GM23338 (cell line): ENCODE data around the gene IGF2BP1. TPM values are rescaled to one million over a fixed set of nuclear protein-coding genes. Genes with fewer than 3 reads are reported as not detected.

Experiments used
- ATAC-seq: fragments of 200-7000 bp; cut with Tn5 transposase; 3 replicates; pipeline ENCODE4 v1.9.1; 2020
- DNase-seq: peaks from one replicate; pipeline ENCODE4 v3.0.0-alpha.2; 2015; ENCODE audit warnings: low spot score
- H2AFZ ChIP-seq: fragments of 200-600 bp; sonication (generic); 2 replicates; pipeline ENCODE4 v1.8.0; 2016; ENCODE audit warnings: antibody characterized with exemption, mild to moderate bottlenecking, moderate library complexity
- H3F3A ChIP-seq: fragments of 200-600 bp; sonication (generic); replicated peaks from 2 replicates; pipeline ENCODE4 v1.8.0; 2017; ENCODE audit warnings: antibody characterized with exemption, mixed run types, low read depth
- H3K27ac ChIP-seq: fragments of 200-600 bp; sonication (generic); 2 replicates; pipeline ENCODE4 v1.6.1; 2016; ENCODE audit warnings: low read depth
- H3K27me3 ChIP-seq: fragments of 200-600 bp; sonication (generic); 2 replicates; pipeline ENCODE4 v1.8.0; 2016; ENCODE audit warnings: mild to moderate bottlenecking, mixed run types, moderate library complexity; ENCODE audit not compliant: insufficient read depth
- H3K36me3 ChIP-seq: fragments of 200-600 bp; sonication (generic); 2 replicates; pipeline ENCODE4 v1.8.0; 2016; ENCODE audit warnings: mild to moderate bottlenecking; ENCODE audit not compliant: insufficient read depth
- H3K4me1 ChIP-seq: fragments of 200-600 bp; sonication (generic); 2 replicates; pipeline ENCODE4 v1.8.0; 2016; ENCODE audit warnings: mild to moderate bottlenecking, moderate library complexity; ENCODE audit not compliant: insufficient read depth
- H3K4me2 ChIP-seq: fragments of 200-600 bp; sonication (generic); 2 replicates; pipeline ENCODE4 v1.7.1; 2017; ENCODE audit warnings: mixed run types
- H3K4me3 ChIP-seq: fragments of 200-600 bp; sonication (generic); 2 replicates; pipeline ENCODE4 v1.6.1; 2016; ENCODE audit warnings: mixed run types
- H3K79me2 ChIP-seq: fragments of 200-600 bp; sonication (generic); replicated peaks from 2 replicates; pipeline ENCODE4 v1.8.0; 2017; ENCODE audit warnings: mild to moderate bottlenecking; ENCODE audit not compliant: insufficient read depth
- H3K9me2 ChIP-seq: fragments of 200-600 bp; sonication (generic); 2 replicates; pipeline ENCODE4 v1.8.0; 2017; ENCODE audit not compliant: insufficient read depth
- H4K20me1 ChIP-seq: fragments of 200-600 bp; sonication (generic); replicated peaks from 2 replicates; pipeline ENCODE4 v1.8.0; 2017; ENCODE audit warnings: mild to moderate bottlenecking; ENCODE audit not compliant: insufficient read depth
- H3K27ac Mint-ChIP-seq: 2 replicates; pipeline ENCODE4 v1.8.0; 2020; ENCODE audit warnings: inconsistent platforms, mild to moderate bottlenecking, moderate library complexity, mixed read lengths
- H3K27me3 Mint-ChIP-seq: 3 replicates; pipeline ENCODE4 v1.8.0; 2022; ENCODE audit warnings: low read depth, mild to moderate bottlenecking, moderate library complexity, mixed read lengths, inconsistent platforms; ENCODE audit not compliant: insufficient read depth, poor library complexity
- H3K36me3 Mint-ChIP-seq: 3 replicates; pipeline ENCODE4 v1.8.0; 2021; ENCODE audit warnings: low read depth, mild to moderate bottlenecking, inconsistent platforms, moderate library complexity, mixed read lengths
- H3K4me1 Mint-ChIP-seq: 3 replicates; pipeline ENCODE4 v1.8.0; 2020; ENCODE audit warnings: mild to moderate bottlenecking, inconsistent platforms, mixed read lengths
- H3K4me3 Mint-ChIP-seq: 3 replicates; pipeline ENCODE4 v1.8.0; 2021; ENCODE audit warnings: moderate library complexity, mild to moderate bottlenecking, inconsistent platforms, mixed read lengths
- H3K9me3 Mint-ChIP-seq: 3 replicates; pipeline ENCODE4 v1.8.0; 2020; ENCODE audit warnings: moderate library complexity, mild to moderate bottlenecking, inconsistent platforms, mixed read lengths
- EZH2 ChIP-seq: fragments of 200-600 bp; sonication (generic); IDR thresholded peaks from one replicate; pipeline ENCODE4 v1.8.0; 2017; ENCODE audit warnings: antibody characterized with exemption, mild to moderate bottlenecking, low read depth; ENCODE audit not compliant: unreplicated experiment
- NANOG ChIP-seq: IDR thresholded peaks from 2 replicates; pipeline ENCODE4 v1.6.1; 2016; ENCODE audit warnings: antibody characterized with exemption, borderline replicate concordance
- STAT1 ChIP-seq: IDR thresholded peaks from one replicate; pipeline ENCODE4 v1.6.1; 2016; ENCODE audit warnings: antibody characterized with exemption; ENCODE audit not compliant: unreplicated experiment
- polyA plus RNA-seq: library from polyadenylated mRNA; unstranded; fragments of >200 nt; fragmentation: Nextera tagmentation; extraction: Ambion mirVana; gene quantifications from 2 replicates; pipeline ENCODE4 v1.2.1, GENCODE V29; 2016
- total RNA-seq: library from RNA; depleted of rRNA; stranded (reverse); fragments of >200 nt; shearing (Covaris generic); gene quantifications from 2 replicates; pipeline ENCODE4 v1.2.3, GENCODE V29; 2014
- TF ChIP-seq, protein P1 (sequence below): fragments of 250-450 bp; sonication (Bioruptor Pico); IDR thresholded peaks from 2 replicates; pipeline ENCODE4 v1.5.0; 2020; ENCODE audit warnings: mild to moderate bottlenecking, moderate library complexity

The IGF2BP1 gene
- total and polyA plus RNA-seq, 2 experiments from 2014 or later: 68.6 to 249 TPM

DNA sequence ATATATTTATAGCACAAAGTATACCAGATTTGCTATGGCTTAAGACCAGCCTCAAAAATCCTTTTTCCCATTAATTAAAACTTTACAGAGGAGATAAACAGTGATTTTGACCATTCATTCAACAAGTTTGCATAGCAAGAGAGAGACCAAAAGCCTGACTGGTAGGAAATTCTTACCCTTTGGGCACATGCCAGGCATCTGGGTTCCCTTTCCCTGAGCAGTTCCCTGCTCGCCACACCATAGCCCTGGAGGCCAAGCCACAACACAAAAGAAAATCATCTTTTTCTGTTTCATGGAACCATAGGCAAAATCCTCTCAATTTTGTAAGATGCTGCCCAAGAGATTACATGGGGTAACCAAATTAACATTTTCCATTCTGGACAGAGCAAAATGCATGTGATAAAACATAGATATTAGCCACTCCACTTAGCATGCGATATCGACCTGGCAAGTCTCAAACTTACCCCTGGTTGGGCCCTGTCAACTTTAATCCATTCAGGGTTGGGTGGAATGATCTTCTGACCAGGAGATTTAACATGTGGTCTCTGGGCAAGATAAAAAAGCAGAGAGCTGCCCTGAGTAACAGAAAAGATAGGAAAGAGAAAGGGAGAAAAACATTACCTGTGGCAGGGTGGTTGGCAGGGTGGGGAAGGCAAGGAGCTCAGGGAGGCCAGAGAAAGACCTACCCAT lies 77.8 kb downstream of the IGF2BP1 start (continued):
- TF ChIP-seq, protein P1, sequence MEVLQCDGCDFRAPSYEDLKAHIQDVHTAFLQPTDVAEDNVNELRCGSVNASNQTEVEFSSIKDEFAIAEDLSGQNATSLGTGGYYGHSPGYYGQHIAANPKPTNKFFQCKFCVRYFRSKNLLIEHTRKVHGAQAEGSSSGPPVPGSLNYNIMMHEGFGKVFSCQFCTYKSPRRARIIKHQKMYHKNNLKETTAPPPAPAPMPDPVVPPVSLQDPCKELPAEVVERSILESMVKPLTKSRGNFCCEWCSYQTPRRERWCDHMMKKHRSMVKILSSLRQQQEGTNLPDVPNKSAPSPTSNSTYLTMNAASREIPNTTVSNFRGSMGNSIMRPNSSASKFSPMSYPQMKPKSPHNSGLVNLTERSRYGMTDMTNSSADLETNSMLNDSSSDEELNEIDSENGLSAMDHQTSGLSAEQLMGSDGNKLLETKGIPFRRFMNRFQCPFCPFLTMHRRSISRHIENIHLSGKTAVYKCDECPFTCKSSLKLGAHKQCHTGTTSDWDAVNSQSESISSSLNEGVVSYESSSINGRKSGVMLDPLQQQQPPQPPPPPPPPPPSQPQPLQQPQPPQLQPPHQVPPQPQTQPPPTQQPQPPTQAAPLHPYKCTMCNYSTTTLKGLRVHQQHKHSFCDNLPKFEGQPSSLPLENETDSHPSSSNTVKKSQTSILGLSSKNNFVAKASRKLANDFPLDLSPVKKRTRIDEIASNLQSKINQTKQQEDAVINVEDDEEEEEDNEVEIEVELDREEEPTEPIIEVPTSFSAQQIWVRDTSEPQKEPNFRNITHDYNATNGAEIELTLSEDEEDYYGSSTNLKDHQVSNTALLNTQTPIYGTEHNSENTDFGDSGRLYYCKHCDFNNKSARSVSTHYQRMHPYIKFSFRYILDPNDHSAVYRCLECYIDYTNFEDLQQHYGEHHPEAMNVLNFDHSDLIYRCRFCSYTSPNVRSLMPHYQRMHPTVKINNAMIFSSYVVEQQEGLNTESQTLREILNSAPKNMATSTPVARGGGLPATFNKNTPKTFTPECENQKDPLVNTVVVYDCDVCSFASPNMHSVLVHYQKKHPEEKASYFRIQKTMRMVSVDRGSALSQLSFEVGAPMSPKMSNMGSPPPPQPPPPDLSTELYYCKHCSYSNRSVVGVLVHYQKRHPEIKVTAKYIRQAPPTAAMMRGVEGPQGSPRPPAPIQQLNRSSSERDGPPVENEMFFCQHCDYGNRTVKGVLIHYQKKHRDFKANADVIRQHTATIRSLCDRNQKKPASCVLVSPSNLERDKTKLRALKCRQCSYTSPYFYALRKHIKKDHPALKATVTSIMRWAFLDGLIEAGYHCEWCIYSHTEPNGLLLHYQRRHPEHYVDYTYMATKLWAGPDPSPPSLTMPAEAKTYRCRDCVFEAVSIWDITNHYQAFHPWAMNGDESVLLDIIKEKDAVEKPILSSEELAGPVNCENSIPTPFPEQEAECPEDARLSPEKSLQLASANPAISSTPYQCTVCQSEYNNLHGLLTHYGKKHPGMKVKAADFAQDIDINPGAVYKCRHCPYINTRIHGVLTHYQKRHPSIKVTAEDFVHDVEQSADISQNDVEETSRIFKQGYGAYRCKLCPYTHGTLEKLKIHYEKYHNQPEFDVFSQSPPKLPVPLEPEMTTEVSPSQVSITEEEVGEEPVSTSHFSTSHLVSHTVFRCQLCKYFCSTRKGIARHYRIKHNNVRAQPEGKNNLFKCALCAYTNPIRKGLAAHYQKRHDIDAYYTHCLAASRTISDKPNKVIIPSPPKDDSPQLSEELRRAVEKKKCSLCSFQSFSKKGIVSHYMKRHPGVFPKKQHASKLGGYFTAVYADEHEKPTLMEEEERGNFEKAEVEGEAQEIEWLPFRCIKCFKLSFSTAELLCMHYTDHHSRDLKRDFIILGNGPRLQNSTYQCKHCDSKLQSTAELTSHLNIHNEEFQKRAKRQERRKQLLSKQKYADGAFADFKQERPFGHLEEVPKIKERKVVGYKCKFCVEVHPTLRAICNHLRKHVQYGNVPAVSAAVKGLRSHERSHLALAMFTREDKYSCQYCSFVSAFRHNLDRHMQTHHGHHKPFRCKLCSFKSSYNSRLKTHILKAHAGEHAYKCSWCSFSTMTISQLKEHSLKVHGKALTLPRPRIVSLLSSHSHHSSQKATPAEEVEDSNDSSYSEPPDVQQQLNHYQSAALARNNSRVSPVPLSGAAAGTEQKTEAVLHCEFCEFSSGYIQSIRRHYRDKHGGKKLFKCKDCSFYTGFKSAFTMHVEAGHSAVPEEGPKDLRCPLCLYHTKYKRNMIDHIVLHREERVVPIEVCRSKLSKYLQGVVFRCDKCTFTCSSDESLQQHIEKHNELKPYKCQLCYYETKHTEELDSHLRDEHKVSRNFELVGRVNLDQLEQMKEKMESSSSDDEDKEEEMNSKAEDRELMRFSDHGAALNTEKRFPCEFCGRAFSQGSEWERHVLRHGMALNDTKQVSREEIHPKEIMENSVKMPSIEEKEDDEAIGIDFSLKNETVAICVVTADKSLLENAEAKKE (CRISPR knock-in tag): no peak
- no peak for TF ChIP-seq NANOG
- no peak for TF ChIP-seq EZH2
- no peak for TF ChIP-seq STAT1

DNA sequence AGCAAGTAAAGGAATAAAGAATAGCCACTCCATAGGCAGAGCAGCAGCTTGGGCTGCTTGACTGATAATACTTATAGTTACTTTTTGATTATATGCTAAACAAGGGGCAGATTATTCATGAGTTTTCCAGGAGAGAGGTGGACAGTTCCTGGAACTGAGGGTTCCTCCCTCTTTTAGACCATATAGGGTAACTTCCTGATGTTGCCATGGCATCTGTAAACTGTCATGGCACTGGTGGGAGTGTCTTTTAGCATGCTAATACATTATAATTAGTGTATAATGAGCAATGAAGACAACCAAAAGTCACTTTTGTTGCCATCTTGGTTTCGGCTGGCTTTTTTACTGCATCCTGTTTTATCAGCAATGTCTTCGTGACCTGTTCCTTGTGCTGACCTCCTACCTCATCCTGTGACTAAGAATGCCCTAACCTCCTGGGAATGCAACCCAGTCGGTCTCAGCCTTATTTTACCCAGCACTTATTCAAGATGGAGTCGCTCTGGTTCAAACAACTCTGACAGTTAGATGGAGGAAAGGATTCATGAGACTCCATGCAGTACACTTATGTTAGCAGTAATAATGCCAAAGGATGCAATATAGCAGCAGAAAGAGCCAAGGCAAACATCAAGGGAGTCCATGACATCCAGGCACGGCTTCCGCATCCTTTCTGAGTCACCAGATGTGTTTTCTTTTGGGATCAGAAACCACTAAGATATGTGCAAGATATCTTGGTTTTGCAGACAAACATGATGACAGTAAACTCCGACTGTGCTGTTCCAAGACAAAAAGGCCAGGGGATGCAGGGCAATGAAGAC lies 79.6 kb downstream of the IGF2BP1 start:
- no peak overlapping the region for H3K4me2 ChIP-seq
- Mint-ChIP-seq H3K27ac (no peak overlapping the region), H3K4me3 (no peak overlapping the region), H3K36me3 (no peaks in the 10 kb centered on the region), H3K4me1 (no peaks in the 10 kb centered on the region; the same call in 2 of the 3 replicates), H3K9me3 (no peaks in the 10 kb centered on the region), H3K27me3 (peaks cover 1% of the 10 kb centered on the region)
- no peaks in the 10 kb centered on the region for H3K27me3 ChIP-seq
- no peaks in the 10 kb centered on the region for H3K9me2 ChIP-seq
- H2AFZ ChIP-seq: no peak overlapping the region
- ATAC-seq (no peak), DNase-seq (no peak)
- no peak overlapping the region for H3K27ac ChIP-seq
- no peak overlapping the region for H3K4me3 ChIP-seq
- H3K36me3 ChIP-seq: no peaks in the 10 kb centered on the region
- no peaks in the 10 kb centered on the region for H3K79me2 ChIP-seq
- H3F3A ChIP-seq: no peaks in the 10 kb centered on the region
- no peaks in the 10 kb centered on the region for H3K4me1 ChIP-seq
- 0 out of 2 replicates have a peak, but pooled peaks cover 3% of the 10 kb centered on the region for H4K20me1 ChIP-seq
- TF ChIP-seq, protein P1 (CRISPR knock-in tag): no peak
- TF ChIP-seq STAT1: no peak
- TF ChIP-seq NANOG: no peak
